K562 treated with DMSO at 1 percent for 24 hours (cell line): ENCODE data around the gene SLITRK5. TPM values are rescaled to one million over a fixed set of nuclear protein-coding genes. Genes with fewer than 3 reads are reported as not detected.

Source experiments
- total RNA-seq: library from RNA; unstranded; fragments of 300-600 nt; gene quantifications from 2 replicates; pipeline ENCODE4 v1.2.3, GENCODE V29; 2022; ENCODE audit warnings: low read depth; ENCODE audit not compliant: insufficient read depth

SLITRK5 gene, protein sequence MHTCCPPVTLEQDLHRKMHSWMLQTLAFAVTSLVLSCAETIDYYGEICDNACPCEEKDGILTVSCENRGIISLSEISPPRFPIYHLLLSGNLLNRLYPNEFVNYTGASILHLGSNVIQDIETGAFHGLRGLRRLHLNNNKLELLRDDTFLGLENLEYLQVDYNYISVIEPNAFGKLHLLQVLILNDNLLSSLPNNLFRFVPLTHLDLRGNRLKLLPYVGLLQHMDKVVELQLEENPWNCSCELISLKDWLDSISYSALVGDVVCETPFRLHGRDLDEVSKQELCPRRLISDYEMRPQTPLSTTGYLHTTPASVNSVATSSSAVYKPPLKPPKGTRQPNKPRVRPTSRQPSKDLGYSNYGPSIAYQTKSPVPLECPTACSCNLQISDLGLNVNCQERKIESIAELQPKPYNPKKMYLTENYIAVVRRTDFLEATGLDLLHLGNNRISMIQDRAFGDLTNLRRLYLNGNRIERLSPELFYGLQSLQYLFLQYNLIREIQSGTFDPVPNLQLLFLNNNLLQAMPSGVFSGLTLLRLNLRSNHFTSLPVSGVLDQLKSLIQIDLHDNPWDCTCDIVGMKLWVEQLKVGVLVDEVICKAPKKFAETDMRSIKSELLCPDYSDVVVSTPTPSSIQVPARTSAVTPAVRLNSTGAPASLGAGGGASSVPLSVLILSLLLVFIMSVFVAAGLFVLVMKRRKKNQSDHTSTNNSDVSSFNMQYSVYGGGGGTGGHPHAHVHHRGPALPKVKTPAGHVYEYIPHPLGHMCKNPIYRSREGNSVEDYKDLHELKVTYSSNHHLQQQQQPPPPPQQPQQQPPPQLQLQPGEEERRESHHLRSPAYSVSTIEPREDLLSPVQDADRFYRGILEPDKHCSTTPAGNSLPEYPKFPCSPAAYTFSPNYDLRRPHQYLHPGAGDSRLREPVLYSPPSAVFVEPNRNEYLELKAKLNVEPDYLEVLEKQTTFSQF
- total RNA-seq: not detected in 2 replicates

DNA sequence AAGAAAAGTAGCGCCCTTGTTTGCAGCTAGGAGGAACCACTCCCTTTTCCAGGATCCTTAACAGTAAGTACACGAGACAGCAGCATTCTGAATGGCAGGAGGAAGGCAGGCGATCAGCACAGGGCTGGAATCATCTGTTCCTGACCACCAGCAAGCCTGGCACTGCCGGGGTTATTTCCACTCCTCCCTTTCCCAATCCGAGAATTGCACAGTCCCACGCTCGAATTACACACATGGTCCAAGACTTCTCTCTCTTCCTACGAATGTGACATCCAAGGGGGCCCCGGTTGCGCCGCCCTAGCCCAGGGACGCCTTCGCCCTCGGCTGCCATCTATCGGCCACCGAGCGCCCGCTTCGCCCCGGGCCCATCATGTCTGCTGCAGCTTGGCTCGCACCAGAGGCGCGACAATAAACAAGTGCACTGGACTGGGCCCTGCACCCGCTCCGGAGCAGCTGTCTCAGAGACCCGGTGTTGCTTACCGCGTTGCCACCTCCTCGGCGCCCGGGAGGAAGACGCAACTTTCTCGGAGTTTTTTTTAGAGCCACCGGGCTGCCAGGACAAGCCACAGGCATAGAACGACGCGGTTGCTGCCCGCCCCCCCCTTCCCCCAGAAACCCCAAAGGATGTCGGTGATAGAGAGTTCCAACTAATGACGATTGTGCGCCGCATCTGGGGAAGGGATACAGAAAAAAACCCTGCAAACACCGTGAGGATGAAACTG lies at the start of gene SLITRK5:
Gene SLITRK5 (plus strand): TSS at position 341 of the 722 bp plus-strand sequence. CDS start 4,018 bp downstream, outside the sequence.

